GM12874 (cell line): ENCODE results near the gene ENOX1.

Source experiments
- TF ChIP-seq, protein P1 (sequence below): IDR thresholded peaks from 2 replicates; pipeline ENCODE4 v1.5.1; 2011; ENCODE audit warnings: low read depth, mild to moderate bottlenecking, control low read depth, low read length, moderate library complexity; ENCODE audit not compliant: insufficient read depth

ENOX1 gene

GRCh38 chr13:43265028-43265427 is 521.7 kb downstream of the ENOX1 start:
- TF ChIP-seq, protein P1, sequence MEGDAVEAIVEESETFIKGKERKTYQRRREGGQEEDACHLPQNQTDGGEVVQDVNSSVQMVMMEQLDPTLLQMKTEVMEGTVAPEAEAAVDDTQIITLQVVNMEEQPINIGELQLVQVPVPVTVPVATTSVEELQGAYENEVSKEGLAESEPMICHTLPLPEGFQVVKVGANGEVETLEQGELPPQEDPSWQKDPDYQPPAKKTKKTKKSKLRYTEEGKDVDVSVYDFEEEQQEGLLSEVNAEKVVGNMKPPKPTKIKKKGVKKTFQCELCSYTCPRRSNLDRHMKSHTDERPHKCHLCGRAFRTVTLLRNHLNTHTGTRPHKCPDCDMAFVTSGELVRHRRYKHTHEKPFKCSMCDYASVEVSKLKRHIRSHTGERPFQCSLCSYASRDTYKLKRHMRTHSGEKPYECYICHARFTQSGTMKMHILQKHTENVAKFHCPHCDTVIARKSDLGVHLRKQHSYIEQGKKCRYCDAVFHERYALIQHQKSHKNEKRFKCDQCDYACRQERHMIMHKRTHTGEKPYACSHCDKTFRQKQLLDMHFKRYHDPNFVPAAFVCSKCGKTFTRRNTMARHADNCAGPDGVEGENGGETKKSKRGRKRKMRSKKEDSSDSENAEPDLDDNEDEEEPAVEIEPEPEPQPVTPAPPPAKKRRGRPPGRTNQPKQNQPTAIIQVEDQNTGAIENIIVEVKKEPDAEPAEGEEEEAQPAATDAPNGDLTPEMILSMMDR = no peak

GRCh38 chr13:43264458-43264857 is 522.3 kb downstream of the ENOX1 start:
- TF ChIP-seq, protein P1 = no peak

DNA sequence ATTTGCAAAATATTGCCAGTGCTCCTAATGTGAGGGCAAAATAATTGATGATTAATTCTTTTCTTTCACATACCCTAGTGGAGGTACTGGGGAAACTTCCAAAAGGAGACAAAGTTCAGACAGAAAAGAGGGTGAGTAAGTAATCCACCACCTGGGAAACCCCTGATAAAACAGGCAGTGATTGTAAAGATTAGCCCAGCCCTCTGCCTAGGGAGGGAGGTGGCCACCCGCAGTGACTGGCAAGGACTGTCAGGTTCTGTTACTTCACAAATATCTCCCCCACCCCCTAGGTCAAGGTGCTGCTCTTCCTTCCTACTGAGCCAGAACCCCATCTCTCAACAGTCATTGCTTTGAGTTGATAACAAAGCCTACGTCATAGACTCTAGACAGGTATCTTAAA is 523.7 kb downstream of the ENOX1 start:
- TF ChIP-seq, protein P1 = no peak

GRCh38 chr13:43260999-43261398 is 525.8 kb downstream of the ENOX1 start:
- TF ChIP-seq, protein P1 = no peak

GRCh38 chr13:43258771-43259170 is 528.0 kb downstream of the ENOX1 start:
- TF ChIP-seq, protein P1 = no peak

GRCh38 chr13:43257765-43258164 is 529.0 kb downstream of the ENOX1 start:
- TF ChIP-seq, protein P1 = no peak

GRCh38 chr13:43251961-43252360 is 534.8 kb downstream of the ENOX1 start:
- TF ChIP-seq, protein P1 = no peak

GRCh38 chr13:43246382-43246781 is 540.4 kb downstream of the ENOX1 start:
- TF ChIP-seq, protein P1 = no peak
